ENCODE measurements around the gene SPOCK1.

SPOCK1 gene

DNA sequence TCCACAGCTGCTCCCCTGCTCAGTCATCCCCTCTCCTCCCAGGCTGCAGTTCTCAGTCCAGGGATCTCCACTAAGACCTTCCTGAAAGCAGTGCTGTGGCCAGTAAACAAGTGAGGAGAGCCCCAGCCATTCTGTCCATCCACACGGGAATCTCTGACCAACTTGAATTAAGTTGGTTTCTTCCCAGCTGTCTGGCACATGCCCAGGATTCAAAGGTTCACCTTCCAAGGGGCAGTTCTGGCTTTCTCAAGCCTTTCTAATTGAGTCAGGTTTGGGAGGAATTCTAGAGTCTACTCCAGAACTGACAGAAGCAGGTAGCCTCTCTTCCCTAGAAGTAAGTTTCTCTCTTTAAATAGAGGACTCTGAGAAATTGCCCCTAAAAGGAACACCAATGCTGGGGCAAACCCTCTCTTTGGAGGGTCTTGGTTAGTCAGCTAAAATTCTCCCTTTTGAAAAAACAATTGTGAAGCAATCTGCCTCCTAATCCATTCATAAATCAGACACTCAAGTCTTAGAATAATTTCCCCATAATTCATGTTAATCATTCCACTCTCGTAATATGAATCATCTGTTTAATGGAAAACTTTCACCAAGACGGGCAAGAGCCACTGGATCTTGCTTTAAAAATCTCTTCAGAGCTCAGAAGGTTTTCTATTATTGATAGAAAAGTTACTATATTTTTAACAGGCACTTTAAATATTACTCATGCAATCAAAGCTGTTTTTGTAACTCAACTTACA lies 133.8 kb downstream of the SPOCK1 start:
- Histone ChIP-seq H3K36me3 (replicated peaks) (no peaks in the 10 kb centered on the region), H3K27ac (no peak overlapping the region), H3K27me3 (replicated peaks) (no peaks in the 10 kb centered on the region), H3K4me3 (ENCODE audit: low read depth, low read length) (no peak overlapping the region)
- TF ChIP-seq, protein P1, sequence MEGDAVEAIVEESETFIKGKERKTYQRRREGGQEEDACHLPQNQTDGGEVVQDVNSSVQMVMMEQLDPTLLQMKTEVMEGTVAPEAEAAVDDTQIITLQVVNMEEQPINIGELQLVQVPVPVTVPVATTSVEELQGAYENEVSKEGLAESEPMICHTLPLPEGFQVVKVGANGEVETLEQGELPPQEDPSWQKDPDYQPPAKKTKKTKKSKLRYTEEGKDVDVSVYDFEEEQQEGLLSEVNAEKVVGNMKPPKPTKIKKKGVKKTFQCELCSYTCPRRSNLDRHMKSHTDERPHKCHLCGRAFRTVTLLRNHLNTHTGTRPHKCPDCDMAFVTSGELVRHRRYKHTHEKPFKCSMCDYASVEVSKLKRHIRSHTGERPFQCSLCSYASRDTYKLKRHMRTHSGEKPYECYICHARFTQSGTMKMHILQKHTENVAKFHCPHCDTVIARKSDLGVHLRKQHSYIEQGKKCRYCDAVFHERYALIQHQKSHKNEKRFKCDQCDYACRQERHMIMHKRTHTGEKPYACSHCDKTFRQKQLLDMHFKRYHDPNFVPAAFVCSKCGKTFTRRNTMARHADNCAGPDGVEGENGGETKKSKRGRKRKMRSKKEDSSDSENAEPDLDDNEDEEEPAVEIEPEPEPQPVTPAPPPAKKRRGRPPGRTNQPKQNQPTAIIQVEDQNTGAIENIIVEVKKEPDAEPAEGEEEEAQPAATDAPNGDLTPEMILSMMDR (IDR thresholded peaks at IDR 0.05; ENCODE audit: low read depth, low read length, missing control alignments), result no peak
- in situ Hi-C loops (cut with HindIII; ENCODE audit: low pct_ligation_motif_present, low sequenced_read_pairs), result no loop called here
- no peak for DNase-seq

GRCh38 chr5:137361280-137361679 lies 137.8 kb downstream of the SPOCK1 start:
- Histone ChIP-seq H3K27ac (no peak overlapping the region), H3K27me3 (replicated peaks) (no peaks in the 10 kb centered on the region), H3K4me3 (ENCODE audit: low read depth, low read length) (no peak overlapping the region), H3K36me3 (replicated peaks) (no peaks in the 10 kb centered on the region)
- TF ChIP-seq, protein P1 (IDR thresholded peaks at IDR 0.05; ENCODE audit: low read depth, low read length, missing control alignments), result no peak
- DNase-seq, result no peak
- in situ Hi-C loops (cut with HindIII; ENCODE audit: low pct_ligation_motif_present, low sequenced_read_pairs), result no loop called here

GRCh38 chr5:137360607-137361006 lies 138.5 kb downstream of the SPOCK1 start:
- no peak for DNase-seq
- H3K27ac ChIP-seq, result no peak overlapping the region
- no peaks in the 10 kb centered on the region for H3K27me3 ChIP-seq (replicated peaks)
- H3K36me3 ChIP-seq (replicated peaks), result no peaks in the 10 kb centered on the region
- in situ Hi-C loops (cut with HindIII; ENCODE audit: low pct_ligation_motif_present, low sequenced_read_pairs), result no loop called here
- no peak overlapping the region for H3K4me3 ChIP-seq (ENCODE audit: low read depth, low read length)
- TF ChIP-seq, protein P1 (IDR thresholded peaks at IDR 0.05; ENCODE audit: low read depth, low read length, missing control alignments), result no peak

GRCh38 chr5:137359941-137360340 lies 139.2 kb downstream of the SPOCK1 start:
- H3K36me3 ChIP-seq (replicated peaks), result no peaks in the 10 kb centered on the region
- in situ Hi-C loops (cut with HindIII; ENCODE audit: low pct_ligation_motif_present, low sequenced_read_pairs), result no loop called here
- TF ChIP-seq, protein P1 (IDR thresholded peaks at IDR 0.05; ENCODE audit: low read depth, low read length, missing control alignments), result no peak
- no peaks in the 10 kb centered on the region for H3K27me3 ChIP-seq (replicated peaks)
- H3K4me3 ChIP-seq (ENCODE audit: low read depth, low read length), result no peak overlapping the region
- no peak overlapping the region for H3K27ac ChIP-seq
- DNase-seq, result no peak

DNA sequence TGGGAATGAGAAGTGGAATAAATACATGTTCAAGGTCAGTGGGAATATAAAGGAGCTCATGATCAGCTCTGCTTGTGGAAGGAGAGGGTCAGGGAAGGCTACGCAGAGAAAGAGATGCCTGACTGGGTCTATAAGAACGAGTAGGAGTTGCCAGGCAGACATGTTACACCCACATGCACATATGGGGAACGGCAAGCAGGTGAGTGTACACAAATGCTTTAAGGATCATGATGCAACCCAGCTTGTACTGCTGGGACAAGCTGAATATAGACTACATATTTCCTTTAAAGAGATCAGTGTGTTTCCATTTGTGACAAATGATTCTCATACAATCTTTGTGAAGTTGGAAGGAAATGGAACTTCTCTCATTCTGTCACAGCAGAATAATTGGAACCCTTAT lies 141.7 kb downstream of the SPOCK1 start:
- TF ChIP-seq, protein P1 (IDR thresholded peaks at IDR 0.05; ENCODE audit: low read depth, low read length, missing control alignments), result no peak
- H3K4me3 ChIP-seq (ENCODE audit: low read depth, low read length), result no peak overlapping the region
- no peak for DNase-seq
- H3K36me3 ChIP-seq (replicated peaks), result no peaks in the 10 kb centered on the region
- H3K27me3 ChIP-seq (replicated peaks), result no peaks in the 10 kb centered on the region
- in situ Hi-C loops (cut with HindIII; ENCODE audit: low pct_ligation_motif_present, low sequenced_read_pairs), result no loop called here
- no peak overlapping the region for H3K27ac ChIP-seq

DNA sequence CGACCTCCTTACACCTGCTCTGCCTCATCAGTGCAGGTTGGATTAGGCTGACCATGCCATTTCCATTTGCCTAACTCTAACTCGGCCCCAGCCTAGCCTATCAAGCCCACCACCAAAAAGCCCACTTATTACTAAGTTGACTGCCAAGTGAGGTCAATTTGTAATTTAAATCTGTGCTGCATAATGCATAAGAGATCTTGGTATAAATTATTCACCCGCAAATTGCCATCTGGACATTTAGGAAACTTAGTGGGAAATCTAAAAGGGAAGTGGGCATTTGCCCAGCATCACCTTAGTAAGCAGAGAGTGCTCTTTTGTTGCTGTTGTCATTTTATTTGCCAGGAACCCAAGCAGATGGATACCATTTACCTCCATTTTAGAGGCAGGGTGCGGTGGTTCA lies 143.0 kb downstream of the SPOCK1 start:
- Histone ChIP-seq H3K27me3 (replicated peaks) (no peaks in the 10 kb centered on the region), H3K4me3 (ENCODE audit: low read depth, low read length) (no peak overlapping the region), H3K36me3 (replicated peaks) (no peaks in the 10 kb centered on the region), H3K27ac (no peak overlapping the region)
- in situ Hi-C loops (cut with HindIII; ENCODE audit: low pct_ligation_motif_present, low sequenced_read_pairs), result no loop called here
- TF ChIP-seq, protein P1 (IDR thresholded peaks at IDR 0.05; ENCODE audit: low read depth, low read length, missing control alignments), result no peak
- no peak for DNase-seq
